ENCODE results near the gene TIPARP. TPM values are rescaled to one million over a fixed set of nuclear protein-coding genes. Genes with fewer than 3 reads are reported as not detected.
"Not testable (repeated sequence)": the region's sequence is repeated elsewhere in the genome, so short reads cannot be mapped to it uniquely, and the experiment has no call there.

The TIPARP gene
- total and polyA plus RNA-seq, 2 donors = 26.9 to 35.5 TPM

GRCh38 chr3:156639414-156640023 lies 34.9 kb upstream of the TIPARP start:
- H3K4me1 ChIP-seq (ENCODE audit: insufficient read depth) = no peaks in the 10 kb centered on the region

GRCh38 chr3:156641618-156641975 lies 32.8 kb upstream of the TIPARP start:
- Histone ChIP-seq H3K4me1 (ENCODE audit: insufficient read depth) (no peaks in the 10 kb centered on the region), H3K27ac (ENCODE audit: low read depth) (no peak overlapping the region), H3K36me3 (ENCODE audit: insufficient read depth) (no peaks in the 10 kb centered on the region), H3K4me3 (ENCODE audit: low read depth, low read length) (no peak overlapping the region)
- no peak for DNase-seq (ENCODE audit: extremely low spot score)
- WGBS = 63% methylated on average over 1 of the region's 1 CpG

More at GRCh38 chr3:156639414-156640023, 34.9 kb upstream of the TIPARP start:
- H3K4me3 ChIP-seq (ENCODE audit: low read depth, low read length) = no peak overlapping the region
- no peak overlapping the region for H3K27ac ChIP-seq (ENCODE audit: low read depth)
- H3K36me3 ChIP-seq (ENCODE audit: insufficient read depth) = no peaks in the 10 kb centered on the region
- DNase-seq (ENCODE audit: extremely low spot score) = no peak

GRCh38 chr3:156642750-156643728 lies 31.4 kb upstream of the TIPARP start:
- 69% methylated on average over 8 of the region's 8 CpGs for WGBS
- Histone ChIP-seq H3K27ac (ENCODE audit: low read depth) (no peak overlapping the region), H3K4me3 (ENCODE audit: low read depth, low read length) (no peak overlapping the region), H3K4me1 (ENCODE audit: insufficient read depth) (no peaks in the 10 kb centered on the region), H3K36me3 (ENCODE audit: insufficient read depth) (no peaks in the 10 kb centered on the region)
- no peak for DNase-seq (ENCODE audit: extremely low spot score)

GRCh38 chr3:156643729-156644389 lies 30.5 kb upstream of the TIPARP start:
- H3K4me1 ChIP-seq (ENCODE audit: insufficient read depth) = no peaks in the 10 kb centered on the region
- H3K4me3 ChIP-seq (ENCODE audit: low read depth, low read length) = no peak overlapping the region
- H3K36me3 ChIP-seq (ENCODE audit: insufficient read depth) = no peaks in the 10 kb centered on the region
- no peak for DNase-seq (ENCODE audit: extremely low spot score)
- WGBS = 23% methylated on average over 6 of the region's 6 CpGs
- no peak overlapping the region for H3K27ac ChIP-seq (ENCODE audit: low read depth)

- no peak for DNase-seq (ENCODE audit: extremely low spot score)
- no peak overlapping the region for H3K4me3 ChIP-seq (ENCODE audit: low read depth, low read length)
- no peak overlapping the region for H3K27ac ChIP-seq (ENCODE audit: low read depth)
- no peaks in the 10 kb centered on the region for H3K36me3 ChIP-seq (ENCODE audit: insufficient read depth)
- no peaks in the 10 kb centered on the region for H3K4me1 ChIP-seq (ENCODE audit: insufficient read depth)
Observed at GRCh38 chr3:156644958-156645357, 29.4 kb upstream of the TIPARP start.

GRCh38 chr3:156646958-156647357 lies 27.4 kb upstream of the TIPARP start:
- Histone ChIP-seq H3K4me1 (ENCODE audit: insufficient read depth) (no peaks in the 10 kb centered on the region), H3K27ac (ENCODE audit: low read depth) (no peak overlapping the region)
- no peak for DNase-seq (ENCODE audit: extremely low spot score)

GRCh38 chr3:156648086-156648485 lies 26.3 kb upstream of the TIPARP start:
- H3K4me1 ChIP-seq (ENCODE audit: insufficient read depth) = no peaks in the 10 kb centered on the region
- H3K36me3 ChIP-seq (ENCODE audit: insufficient read depth) = no peaks in the 10 kb centered on the region
- DNase-seq (ENCODE audit: extremely low spot score) = no peak
- no peak overlapping the region for H3K4me3 ChIP-seq (ENCODE audit: low read depth, low read length)
- 76% methylated on average over 3 of the region's 3 CpGs for WGBS
- H3K27ac ChIP-seq (ENCODE audit: low read depth) = no peak overlapping the region

More at GRCh38 chr3:156646958-156647357, 27.4 kb upstream of the TIPARP start:
- no peaks in the 10 kb centered on the region for H3K36me3 ChIP-seq (ENCODE audit: insufficient read depth)
- no peak overlapping the region for H3K4me3 ChIP-seq (ENCODE audit: low read depth, low read length)

- H3K4me1 ChIP-seq (ENCODE audit: insufficient read depth) = no peaks in the 10 kb centered on the region
- no peak for DNase-seq (ENCODE audit: extremely low spot score)
- H3K27ac ChIP-seq (ENCODE audit: low read depth) = no peak overlapping the region
- H3K36me3 ChIP-seq (ENCODE audit: insufficient read depth) = no peaks in the 10 kb centered on the region
- no peak overlapping the region for H3K4me3 ChIP-seq (ENCODE audit: low read depth, low read length)
- 83% methylated on average over 1 of the region's 1 CpG for WGBS
Observed at GRCh38 chr3:156649681-156650080, 24.7 kb upstream of the TIPARP start.

- H3K27ac ChIP-seq (ENCODE audit: low read depth); H3K4me1 ChIP-seq (ENCODE audit: insufficient read depth); DNase-seq (ENCODE audit: extremely low spot score); H3K36me3 ChIP-seq (ENCODE audit: insufficient read depth); H3K4me3 ChIP-seq (ENCODE audit: low read depth, low read length): not testable (repeated sequence)
- 94% methylated on average over 2 of the region's 2 CpGs for WGBS
Observed at GRCh38 chr3:156652661-156653060, 21.7 kb upstream of the TIPARP start.

GRCh38 chr3:156654834-156655233 lies 19.6 kb upstream of the TIPARP start:
- H3K4me1 ChIP-seq (ENCODE audit: insufficient read depth) = no peaks in the 10 kb centered on the region
- no peaks in the 10 kb centered on the region for H3K36me3 ChIP-seq (ENCODE audit: insufficient read depth)
- H3K27ac ChIP-seq (ENCODE audit: low read depth) = no peak overlapping the region
- WGBS = 87% methylated on average over 1 of the region's 1 CpG
- DNase-seq (ENCODE audit: extremely low spot score) = no peak
- no peak overlapping the region for H3K4me3 ChIP-seq (ENCODE audit: low read depth, low read length)

- no peak for DNase-seq (ENCODE audit: extremely low spot score)
- WGBS = 82% methylated on average over 5 of the region's 5 CpGs
- Histone ChIP-seq H3K27ac (ENCODE audit: low read depth) (no peak overlapping the region), H3K4me3 (ENCODE audit: low read depth, low read length) (no peak overlapping the region), H3K4me1 (ENCODE audit: insufficient read depth) (no peaks in the 10 kb centered on the region), H3K36me3 (ENCODE audit: insufficient read depth) (no peaks in the 10 kb centered on the region)
Observed at GRCh38 chr3:156655819-156656550, 18.4 kb upstream of the TIPARP start.

- Histone ChIP-seq H3K36me3 (ENCODE audit: insufficient read depth) (no peaks in the 10 kb centered on the region), H3K27ac (ENCODE audit: low read depth) (no peak overlapping the region), H3K4me1 (ENCODE audit: insufficient read depth) (no peaks in the 10 kb centered on the region), H3K4me3 (ENCODE audit: low read depth, low read length) (no peak overlapping the region)
- no peak for DNase-seq (ENCODE audit: extremely low spot score)
- 97% methylated on average over 2 of the region's 2 CpGs for WGBS
Observed at GRCh38 chr3:156657440-156657839, 16.9 kb upstream of the TIPARP start.
